Activated CD8-positive, alpha-beta memory T cell treated with anti-CD3 and anti-CD28 coated beads for 36 hours (primary cell): ENCODE results near the gene GABRQ. TPM values are rescaled to one million over a fixed set of nuclear protein-coding genes. Genes with fewer than 3 reads are reported as not detected.

Source experiments
- CTCF ChIA-PET: fragments of 350-600 bp; sonication (Branson Sonifier 250); formaldehyde crosslinking; loops from one replicate; lab custom pipeline; 2021; ENCODE audit warnings: antibody characterized with exemption; lab: Charles Lee
- POLR2A ChIA-PET: fragments of 350-600 bp; sonication (Branson Sonifier 250); formaldehyde crosslinking; loops from one replicate; lab custom pipeline; 2021; ENCODE audit warnings: antibody characterized with exemption; lab: Charles Lee
- total RNA-seq, 2 experiments: library from RNA; stranded (reverse); gene quantifications; one replicate each; pipeline ENCODE4 v1.2.3, GENCODE V29; 2021

Gene GABRQ
- not detected for total RNA-seq

- ChIA-PET CTCF (no interaction called here), POLR2A (no interaction called here)
Observed at GRCh38 chrX:152637649-152638442, at the start of gene GABRQ. GABRQ (plus strand) TSS chrX:152637895; CDS start chrX:152638203, 308 bp downstream.

GRCh38 chrX:152588206-152588605 is 49.5 kb upstream of the GABRQ start:
- POLR2A ChIA-PET = no interaction called here
- CTCF ChIA-PET = no interaction called here

- POLR2A ChIA-PET = no interaction called here
- CTCF ChIA-PET = no interaction called here
Observed at GRCh38 chrX:152600853-152601633, 36.7 kb upstream of the GABRQ start.

- POLR2A ChIA-PET = no interaction called here
Observed at GRCh38 chrX:152601848-152602616, 35.7 kb upstream of the GABRQ start.

GRCh38 chrX:152614791-152615190 is 22.9 kb upstream of the GABRQ start:
- CTCF ChIA-PET = no interaction called here
- POLR2A ChIA-PET = no interaction called here

More at GRCh38 chrX:152601848-152602616, 35.7 kb upstream of the GABRQ start:
- CTCF ChIA-PET = interaction anchor here (1.1 kb wide), 2 partner anchors 56 to 234 kb away, joined by 3 read pairs; no protein-coding TSS in a partner anchor

GRCh38 chrX:152619897-152620296 is 17.8 kb upstream of the GABRQ start:
- POLR2A ChIA-PET = no interaction called here
- CTCF ChIA-PET = no interaction called here

GRCh38 chrX:152632445-152633097 is 5.1 kb upstream of the GABRQ start:
- CTCF ChIA-PET = interaction anchor here (1.0 kb wide), 1 partner anchor 10 kb away, joined by 6 read pairs; no protein-coding TSS in a partner anchor
- POLR2A ChIA-PET = no interaction called here

- ChIA-PET CTCF (no interaction called here), POLR2A (no interaction called here)
Observed at GRCh38 chrX:152635941-152636340, 1.8 kb upstream of the GABRQ start.

- ChIA-PET POLR2A (no interaction called here), CTCF (no interaction called here)
Observed at GRCh38 chrX:152638443-152638904, 779 bp downstream of the GABRQ start.

GRCh38 chrX:152639426-152639825 is 1.7 kb downstream of the GABRQ start:
- POLR2A ChIA-PET = no interaction called here
- CTCF ChIA-PET = no interaction called here

- ChIA-PET POLR2A (no interaction called here), CTCF (no interaction called here)
Observed at GRCh38 chrX:152640034-152640818, 2.5 kb downstream of the GABRQ start.

GRCh38 chrX:152641256-152641875 is 3.7 kb downstream of the GABRQ start:
- POLR2A ChIA-PET = no interaction called here
- CTCF ChIA-PET = no interaction called here

- CTCF ChIA-PET = interaction anchor here (1.5 kb wide), 1 partner anchor 10 kb away, joined by 6 read pairs; no protein-coding TSS in a partner anchor
- POLR2A ChIA-PET = no interaction called here
Observed at GRCh38 chrX:152641996-152642395, 4.3 kb downstream of the GABRQ start.

GRCh38 chrX:152642931-152643564 is 5.4 kb downstream of the GABRQ start:
- POLR2A ChIA-PET = no interaction called here
- CTCF ChIA-PET = interaction anchor here (1.5 kb wide), 1 partner anchor 11 kb away, joined by 6 read pairs; no protein-coding TSS in a partner anchor

- ChIA-PET POLR2A (no interaction called here), CTCF (no interaction called here)
Observed at GRCh38 chrX:152646961-152647360, 9.3 kb downstream of the GABRQ start.

- ChIA-PET POLR2A (no interaction called here), CTCF (no interaction called here)
Observed at GRCh38 chrX:152647978-152648377, 10.3 kb downstream of the GABRQ start.

GRCh38 chrX:152652060-152652459 is 14.4 kb downstream of the GABRQ start:
- CTCF ChIA-PET = no interaction called here

More at GRCh38 chrX:152652060-152652459, 14.4 kb downstream of the GABRQ start:
- POLR2A ChIA-PET = no interaction called here
